ENCODE measurements around the gene PYGO1. TPM values are rescaled to one million over a fixed set of nuclear protein-coding genes. Genes with fewer than 3 reads are reported as not detected.
"Not testable (repeated sequence)": the region's sequence is repeated elsewhere in the genome, so short reads cannot be mapped to it uniquely, and the experiment has no call there.

The PYGO1 gene
- total and polyA plus RNA-seq, 2 donors from 2014 or later: 0.49 to 3.7 TPM

DNA sequence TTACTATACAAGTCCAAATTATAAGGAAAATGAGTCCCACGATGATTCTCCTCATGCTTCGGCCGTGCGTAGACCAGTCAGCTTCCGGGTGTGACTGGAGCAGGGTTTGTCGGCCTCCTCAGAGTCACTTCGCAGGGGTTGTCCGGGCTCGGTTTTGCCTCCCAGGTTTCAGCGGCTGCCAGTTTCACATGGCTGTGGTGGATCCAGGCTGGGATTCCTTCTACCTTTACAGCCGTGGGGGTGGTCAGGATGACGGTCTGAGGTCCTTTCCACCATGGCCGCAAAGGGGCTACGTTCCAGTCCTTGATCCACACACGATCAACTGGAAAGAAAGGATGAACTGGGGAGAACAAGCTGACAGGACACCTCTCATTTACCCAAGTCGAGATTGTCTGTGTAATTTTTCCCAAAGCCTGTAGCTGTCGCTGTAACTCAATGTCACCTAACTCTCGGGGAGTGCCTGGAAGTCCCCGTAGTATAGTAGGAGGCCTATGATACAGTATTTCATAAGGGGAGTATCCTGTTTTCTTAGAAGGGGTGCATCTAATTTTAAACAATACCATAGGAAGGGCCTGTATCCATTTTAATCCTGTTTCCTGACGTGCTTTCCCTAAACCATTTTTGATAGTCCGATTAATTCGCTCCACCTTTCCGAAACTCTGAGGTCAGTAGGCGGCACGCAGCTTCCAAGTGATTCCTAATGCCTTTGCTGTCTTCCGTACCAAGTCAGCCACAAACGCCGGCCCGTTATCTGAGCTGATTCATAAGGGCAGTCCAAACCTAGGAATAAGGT lies 74.3 kb downstream of the PYGO1 start:
- peak in 3 of 5 donors; percentile 26 to 77 (median 59) for DNase-seq
- FAIRE-seq; H3K9me3 ChIP-seq (ENCODE audit: control insufficient read depth in 2 of 3, insufficient read depth in 1 of 3, low read length in 3 of 3); H3K27me3 ChIP-seq (ENCODE audit: control insufficient read depth, insufficient read depth, low read length); H3K4me3 ChIP-seq (ENCODE audit: low read length in 3 of 3); intact Hi-C loops (cut with DNase I); H3K36me3 ChIP-seq (ENCODE audit: control insufficient read depth in 2 of 3, insufficient read depth in 3 of 3, low read length in 3 of 3); H3K4me1 ChIP-seq (ENCODE audit: control insufficient read depth in 2 of 3, insufficient read depth in 2 of 3, low read depth in 1 of 3, low read length in 3 of 3); H3K9ac ChIP-seq (ENCODE audit: low read length in 3 of 3); H3K27ac ChIP-seq (ENCODE audit: low read depth in 2 of 2, low read length in 2 of 2): not testable (repeated sequence)
- TF ChIP-seq, protein P1, sequence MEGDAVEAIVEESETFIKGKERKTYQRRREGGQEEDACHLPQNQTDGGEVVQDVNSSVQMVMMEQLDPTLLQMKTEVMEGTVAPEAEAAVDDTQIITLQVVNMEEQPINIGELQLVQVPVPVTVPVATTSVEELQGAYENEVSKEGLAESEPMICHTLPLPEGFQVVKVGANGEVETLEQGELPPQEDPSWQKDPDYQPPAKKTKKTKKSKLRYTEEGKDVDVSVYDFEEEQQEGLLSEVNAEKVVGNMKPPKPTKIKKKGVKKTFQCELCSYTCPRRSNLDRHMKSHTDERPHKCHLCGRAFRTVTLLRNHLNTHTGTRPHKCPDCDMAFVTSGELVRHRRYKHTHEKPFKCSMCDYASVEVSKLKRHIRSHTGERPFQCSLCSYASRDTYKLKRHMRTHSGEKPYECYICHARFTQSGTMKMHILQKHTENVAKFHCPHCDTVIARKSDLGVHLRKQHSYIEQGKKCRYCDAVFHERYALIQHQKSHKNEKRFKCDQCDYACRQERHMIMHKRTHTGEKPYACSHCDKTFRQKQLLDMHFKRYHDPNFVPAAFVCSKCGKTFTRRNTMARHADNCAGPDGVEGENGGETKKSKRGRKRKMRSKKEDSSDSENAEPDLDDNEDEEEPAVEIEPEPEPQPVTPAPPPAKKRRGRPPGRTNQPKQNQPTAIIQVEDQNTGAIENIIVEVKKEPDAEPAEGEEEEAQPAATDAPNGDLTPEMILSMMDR (IDR thresholded peaks at IDR 0.05; ENCODE audit: borderline replicate concordance, extremely low read depth, insufficient read depth): peak; percentile 5

DNA sequence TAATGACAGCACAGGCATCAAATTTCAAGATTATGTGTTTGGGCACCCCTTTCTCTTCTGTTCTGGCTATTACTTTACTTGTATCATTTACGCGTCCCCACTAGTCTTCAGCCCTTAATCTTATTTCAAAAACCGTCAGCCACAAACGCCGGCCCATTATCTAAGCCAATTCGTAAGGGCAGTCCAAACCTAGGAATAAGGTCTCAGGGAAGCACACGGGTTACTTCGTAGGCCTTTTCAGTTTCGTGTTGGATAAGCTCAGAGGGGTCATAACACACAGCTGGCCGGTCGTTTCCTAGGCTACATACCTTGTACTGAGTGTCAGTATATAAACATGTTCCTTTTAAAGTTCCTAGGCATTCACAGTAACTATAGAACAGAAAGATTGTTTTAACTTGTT lies 75.0 kb downstream of the PYGO1 start:
- intact Hi-C loops (cut with DNase I): no loop called here
- TF ChIP-seq, protein P1 (IDR thresholded peaks at IDR 0.05; ENCODE audit: borderline replicate concordance, extremely low read depth, insufficient read depth): no peak

DNA sequence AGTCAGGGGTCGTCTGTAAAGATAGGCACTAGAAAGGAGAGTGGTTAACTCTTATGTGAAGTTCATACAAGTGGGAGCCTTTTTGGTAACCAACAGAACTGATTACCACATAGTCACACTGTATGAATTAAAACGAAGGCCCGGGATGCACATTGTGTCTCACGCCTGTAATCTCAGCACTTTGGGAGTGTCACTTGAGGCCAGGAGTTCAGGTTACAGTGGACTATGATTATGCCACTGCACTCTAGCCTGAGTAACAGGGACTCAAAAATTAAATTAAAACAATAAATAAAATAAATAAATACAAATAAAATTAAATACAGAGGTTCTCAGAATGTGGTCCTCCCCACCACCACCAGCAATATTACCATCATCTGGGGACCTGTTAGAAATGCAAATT lies 80.6 kb downstream of the PYGO1 start:
- Histone ChIP-seq H3K9me3 (ENCODE audit: control insufficient read depth in 2 of 3, insufficient read depth in 1 of 3, low read length in 3 of 3) (no peaks in the 10 kb centered on the region), H3K4me3 (ENCODE audit: low read length in 3 of 3) (no peak overlapping the region), H3K9ac (ENCODE audit: low read length in 3 of 3) (no peak overlapping the region), H3K27me3 (ENCODE audit: control insufficient read depth, insufficient read depth, low read length) (no peaks in the 10 kb centered on the region), H3K4me1 (ENCODE audit: control insufficient read depth in 2 of 3, insufficient read depth in 2 of 3, low read depth in 1 of 3, low read length in 3 of 3) (no peaks in the 10 kb centered on the region), H3K27ac (ENCODE audit: low read depth in 2 of 2, low read length in 2 of 2) (no peak overlapping the region), H3K36me3 (ENCODE audit: control insufficient read depth in 2 of 3, insufficient read depth in 3 of 3, low read length in 3 of 3) (no peaks in the 10 kb centered on the region)
- no peak for DNase-seq
- intact Hi-C loops (cut with DNase I): no loop called here
- TF ChIP-seq, protein P1 (IDR thresholded peaks at IDR 0.05; ENCODE audit: borderline replicate concordance, extremely low read depth, insufficient read depth): no peak
- no peak for FAIRE-seq

More for the DNA sequence above, 75.0 kb downstream of the PYGO1 start:
- DNase-seq (peak in 3 of 5 donors; percentile 30 to 41 (median 32)), FAIRE-seq (no peak)
- no peak overlapping the region for H3K9ac ChIP-seq (ENCODE audit: low read length in 3 of 3)
- no peaks in the 10 kb centered on the region for H3K36me3 ChIP-seq (ENCODE audit: control insufficient read depth in 2 of 3, insufficient read depth in 3 of 3, low read length in 3 of 3)
- H3K9me3 ChIP-seq (ENCODE audit: control insufficient read depth in 2 of 3, insufficient read depth in 1 of 3, low read length in 3 of 3): no peaks in the 10 kb centered on the region
- H3K27ac ChIP-seq (ENCODE audit: low read depth in 2 of 2, low read length in 2 of 2): no peak overlapping the region
- no peaks in the 10 kb centered on the region for H3K27me3 ChIP-seq (ENCODE audit: control insufficient read depth, insufficient read depth, low read length)
- no peak overlapping the region for H3K4me3 ChIP-seq (ENCODE audit: low read length in 3 of 3)
- no peaks in the 10 kb centered on the region for H3K4me1 ChIP-seq (ENCODE audit: control insufficient read depth in 2 of 3, insufficient read depth in 2 of 3, low read depth in 1 of 3, low read length in 3 of 3)

DNA sequence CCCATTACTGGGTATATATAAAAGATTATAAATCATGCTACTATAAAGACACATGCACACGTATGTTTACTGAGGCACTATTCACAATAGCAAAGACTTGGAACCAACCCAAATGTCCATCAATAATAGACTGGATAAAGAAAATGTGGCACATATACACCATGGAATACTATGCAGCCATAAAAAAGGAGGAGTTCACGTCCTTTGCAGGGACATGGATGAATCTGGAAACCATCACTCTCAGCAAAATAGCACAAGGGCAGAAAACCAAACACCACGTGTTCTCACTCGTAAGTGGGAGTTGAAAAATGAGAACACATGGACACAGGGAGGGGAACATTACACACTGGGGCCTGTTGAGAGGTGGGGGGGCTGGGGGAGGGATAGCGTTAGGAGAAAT lies 82.7 kb downstream of the PYGO1 start:
- H3K27me3 ChIP-seq (ENCODE audit: control insufficient read depth, insufficient read depth, low read length); intact Hi-C loops (cut with DNase I); H3K4me1 ChIP-seq (ENCODE audit: control insufficient read depth in 2 of 3, insufficient read depth in 2 of 3, low read depth in 1 of 3, low read length in 3 of 3); DNase-seq; H3K9ac ChIP-seq (ENCODE audit: low read length in 3 of 3); H3K27ac ChIP-seq (ENCODE audit: low read depth in 2 of 2, low read length in 2 of 2); FAIRE-seq; H3K36me3 ChIP-seq (ENCODE audit: control insufficient read depth in 2 of 3, insufficient read depth in 3 of 3, low read length in 3 of 3); H3K9me3 ChIP-seq (ENCODE audit: control insufficient read depth in 2 of 3, insufficient read depth in 1 of 3, low read length in 3 of 3); H3K4me3 ChIP-seq (ENCODE audit: low read length in 3 of 3): not testable (repeated sequence)

Data from kidney (tissue), 14 donors.